SKM-1 treated with dmso at 0.1 percent for 144 hours (cell line): Measurements from ENCODE around the gene STRBP.
"Not testable (repeated sequence)": the region's sequence is repeated elsewhere in the genome, so short reads cannot be mapped to it uniquely, and the experiment has no call there.

Source experiments
- DNase-seq: peaks from one replicate; lab custom pipeline; 2025; ENCODE audit not compliant: unreplicated experiment; lab: John Stamatoyannopoulos, UW

The STRBP gene

DNA sequence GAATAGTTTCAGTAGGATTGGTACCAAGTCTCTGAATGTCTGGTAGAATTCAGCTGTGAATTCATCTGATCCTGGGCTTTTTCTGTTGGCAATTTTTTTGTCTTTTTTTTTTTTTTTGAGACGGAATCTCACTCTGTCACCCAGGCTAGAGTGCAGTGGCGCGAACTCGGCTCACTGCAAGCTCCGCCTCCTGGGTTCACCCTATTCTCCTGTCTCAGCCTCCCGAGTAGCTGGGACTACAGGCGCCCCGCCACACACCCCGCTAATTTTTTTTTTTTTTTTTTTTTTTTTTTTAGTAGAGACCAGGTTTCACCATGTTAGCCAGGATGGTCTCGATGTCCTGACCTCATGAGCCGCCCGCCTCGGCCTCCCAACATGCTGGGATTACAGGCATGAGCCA is 67.9 kb downstream of the STRBP start:
- DNase-seq = not testable (repeated sequence)

DNA sequence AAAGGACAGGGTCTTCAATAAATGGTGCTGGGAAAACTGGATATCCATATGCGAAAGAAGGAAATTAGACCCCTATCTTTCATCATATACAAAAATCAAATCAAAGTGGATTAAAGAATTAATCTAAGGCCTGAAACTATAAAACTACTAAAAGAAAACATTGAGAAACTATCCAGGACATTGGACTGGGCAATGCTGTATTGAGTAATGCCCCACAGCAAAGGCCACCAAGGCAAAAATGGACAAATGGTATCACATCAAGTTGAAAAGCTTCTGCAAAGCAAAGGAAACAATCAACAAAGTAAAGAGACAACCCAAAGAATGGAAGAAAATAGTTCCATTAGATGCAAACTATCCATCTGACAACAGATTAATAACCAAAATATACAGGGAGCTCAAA is 72.3 kb downstream of the STRBP start:
- no peak for DNase-seq

DNA sequence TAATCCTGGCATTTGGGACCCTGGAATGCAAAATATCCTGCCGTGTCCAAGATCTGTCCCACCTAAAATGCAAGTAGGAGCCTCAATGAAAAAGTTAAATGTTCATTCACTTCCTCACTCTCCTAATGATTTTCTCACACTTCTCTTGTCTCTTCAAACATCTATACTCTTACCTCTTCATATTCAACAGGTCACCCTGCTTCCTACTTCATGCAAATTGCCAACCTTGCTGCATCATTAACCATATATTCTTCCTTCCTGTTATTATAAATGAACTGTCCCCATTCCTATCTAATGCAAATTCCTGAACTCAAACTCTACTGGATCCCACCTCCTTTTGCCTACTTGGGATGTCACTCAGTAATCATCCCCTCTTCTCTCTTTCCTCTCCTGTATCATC is 74.4 kb downstream of the STRBP start:
- DNase-seq = no peak

DNA sequence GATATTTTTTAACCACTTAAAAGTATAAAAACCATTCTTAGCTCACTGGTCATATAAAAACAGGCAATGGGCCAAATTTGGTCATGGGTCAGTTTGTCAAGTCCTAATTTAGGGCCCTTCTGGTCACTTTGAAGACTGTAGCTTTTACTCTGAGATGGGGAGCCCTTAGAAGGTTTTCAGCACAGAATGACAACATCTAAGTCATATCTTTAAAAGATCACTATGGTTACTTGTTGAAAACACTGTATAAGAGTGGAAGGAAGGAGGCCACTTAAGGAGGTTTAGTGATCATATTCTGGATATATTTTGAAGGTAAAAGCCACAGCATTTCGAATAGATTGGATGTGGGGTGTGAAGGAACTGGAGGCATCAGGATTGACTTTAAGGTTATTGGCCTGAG is 76.7 kb downstream of the STRBP start:
- no peak for DNase-seq

DNA sequence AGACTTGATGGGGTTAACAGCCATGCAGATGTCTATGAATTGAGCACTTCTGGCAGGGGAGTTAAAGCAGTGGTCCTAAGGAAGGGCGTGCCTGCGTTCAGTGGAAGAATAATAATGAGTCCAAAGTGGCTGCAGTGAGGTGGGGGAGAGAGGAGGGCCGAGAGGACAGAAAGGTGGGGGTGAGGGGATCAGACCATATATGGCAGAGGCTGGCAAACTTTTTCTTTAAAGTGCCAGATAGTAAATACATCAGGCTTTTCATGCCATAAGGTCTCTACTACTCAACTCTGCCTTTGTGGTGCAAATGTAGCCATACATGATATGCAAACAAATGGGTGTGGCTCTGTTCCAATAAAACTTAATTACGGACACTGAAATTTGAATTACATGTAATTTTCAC is 77.1 kb downstream of the STRBP start:
- DNase-seq = no peak

DNA sequence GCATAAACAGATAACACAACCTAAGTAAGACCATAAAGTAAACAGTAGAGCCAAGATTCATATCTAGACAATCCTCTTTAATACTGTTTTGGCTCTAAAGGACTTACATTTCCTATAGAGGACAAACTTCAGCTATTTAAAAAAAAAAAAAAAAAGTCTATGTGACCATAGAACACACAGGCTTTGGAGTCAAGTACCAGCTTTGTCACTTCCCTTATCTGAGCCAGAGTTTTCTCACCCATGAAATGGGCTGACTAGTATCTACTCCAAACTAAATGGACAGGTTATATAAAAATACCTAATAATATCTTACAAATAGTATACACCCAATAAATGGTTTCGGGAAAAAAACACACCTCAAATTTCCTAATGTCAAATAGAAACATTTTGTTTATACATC is 81.3 kb downstream of the STRBP start:
- DNase-seq = no peak

DNA sequence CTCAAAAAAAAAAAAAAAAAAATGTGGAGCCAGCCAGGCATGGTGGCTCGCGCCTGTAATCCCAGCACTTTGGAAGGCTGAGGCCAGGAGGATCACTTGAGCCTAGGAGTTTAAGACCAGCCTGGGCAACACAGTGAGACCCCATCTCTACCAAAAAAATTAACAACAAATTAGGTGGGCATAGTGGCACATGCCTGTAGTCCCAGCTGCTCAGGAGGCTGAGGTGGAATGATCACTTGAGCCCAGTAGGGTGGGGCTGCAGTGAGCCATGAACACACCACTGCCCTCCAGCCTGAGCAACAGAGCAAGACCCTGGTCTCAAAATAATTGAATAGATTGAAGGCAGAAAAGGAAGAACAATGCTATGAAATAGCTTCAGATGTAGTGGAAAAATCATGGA is 82.4 kb downstream of the STRBP start:
- DNase-seq = not testable (repeated sequence)

DNA sequence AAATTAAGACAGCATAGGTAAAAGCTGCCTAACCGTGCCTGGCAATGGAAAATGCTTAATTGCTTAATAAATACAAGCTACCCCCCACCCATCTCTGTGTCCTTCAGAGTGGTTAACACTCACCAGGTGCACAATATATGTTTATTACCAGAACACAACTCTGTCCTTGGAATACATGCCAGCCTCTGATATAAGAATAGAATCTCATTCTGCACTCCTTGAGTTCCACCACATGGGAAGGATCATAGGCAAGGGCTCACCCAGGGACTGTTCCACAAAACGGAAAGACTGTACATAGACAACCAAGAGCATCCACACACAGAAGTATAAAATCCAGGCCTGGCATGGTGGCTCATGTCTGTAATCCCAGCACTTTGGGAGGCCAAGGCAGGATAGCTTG is 91.4 kb downstream of the STRBP start:
- DNase-seq = no peak

DNA sequence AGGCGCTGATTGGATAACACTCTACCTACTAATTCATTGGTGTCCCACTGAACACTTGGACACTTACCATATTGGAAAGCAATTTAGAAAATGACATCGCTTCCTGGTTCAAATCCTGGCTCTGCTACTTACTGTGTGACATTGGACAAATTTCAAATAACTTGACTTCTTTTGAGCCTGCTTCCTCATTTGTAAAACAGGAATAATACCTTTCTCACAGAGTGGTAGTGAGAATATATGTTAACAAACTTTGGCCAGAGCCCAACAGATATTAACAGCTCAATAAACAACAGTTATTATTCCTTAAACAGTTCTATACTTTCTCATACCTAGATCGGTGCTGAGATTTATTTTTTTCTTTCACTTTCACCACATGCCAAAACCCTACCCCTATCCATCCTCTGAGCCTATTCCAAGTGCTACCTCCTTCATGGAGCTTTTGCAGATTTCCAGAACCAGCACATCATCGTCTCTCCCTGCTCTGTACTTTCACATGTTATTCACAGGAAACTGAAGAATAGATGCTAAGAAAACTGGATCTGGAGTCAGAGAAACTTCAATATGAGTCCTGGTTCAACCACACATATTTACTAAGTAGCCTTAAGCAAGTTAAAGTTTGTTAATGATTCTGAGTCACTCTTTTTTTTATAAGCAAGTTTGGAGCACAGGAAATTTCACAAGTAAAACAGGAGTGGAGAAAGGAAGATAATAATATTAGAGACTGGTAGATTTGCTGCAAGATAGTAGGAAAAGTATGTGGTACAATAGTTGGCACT is 92.3 kb downstream of the STRBP start:
- no peak for DNase-seq

DNA sequence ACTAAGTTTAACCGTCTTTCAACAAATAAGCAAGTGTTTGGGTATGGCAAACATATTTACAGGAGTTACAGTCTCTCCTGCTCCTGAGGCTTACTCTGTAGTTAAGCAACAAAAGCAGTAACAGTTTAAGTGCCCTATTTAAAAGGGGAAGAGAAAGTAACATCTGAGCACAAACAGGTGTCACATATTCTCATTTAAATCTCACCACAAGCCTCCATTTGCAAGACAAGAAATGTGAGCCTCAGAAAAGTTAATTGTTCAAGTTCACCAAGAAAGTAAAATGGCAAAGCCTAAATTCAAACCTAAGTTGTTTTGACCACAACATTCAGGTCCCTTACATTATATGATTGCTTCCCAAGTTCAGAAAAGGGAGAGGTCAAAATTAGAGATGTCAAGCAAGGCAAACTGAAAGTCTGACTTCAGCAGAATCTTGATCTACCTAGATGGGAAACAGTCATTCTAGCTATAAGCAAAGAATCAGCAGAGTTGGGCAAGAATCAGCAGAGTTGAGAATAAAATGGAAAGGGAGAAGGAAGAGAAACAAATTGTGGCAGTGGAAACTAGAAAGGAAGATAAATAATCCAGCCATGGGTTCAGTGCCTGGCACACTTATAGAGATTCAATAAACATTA is 93.4 kb downstream of the STRBP start:
- DNase-seq = peak; percentile 10

DNA sequence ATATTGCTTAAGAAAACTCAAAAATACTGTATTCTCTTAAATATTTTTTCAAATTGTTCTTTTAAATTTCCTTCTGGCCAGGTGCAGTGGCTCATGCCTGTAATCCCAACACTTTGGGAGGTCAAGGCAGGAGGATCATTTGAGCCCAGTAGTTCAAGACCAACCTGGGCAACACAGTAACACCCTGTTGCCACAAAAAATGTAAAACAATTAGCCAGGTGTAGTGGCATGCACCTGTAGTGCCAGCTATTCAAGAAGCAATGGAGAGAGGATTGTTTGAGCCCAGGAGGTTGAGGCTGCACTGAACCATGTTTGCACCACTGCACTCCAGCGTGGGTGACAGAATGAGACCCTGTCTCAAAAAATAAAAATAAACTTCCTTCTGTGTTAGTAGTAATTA is 94.3 kb downstream of the STRBP start:
- no peak for DNase-seq

DNA sequence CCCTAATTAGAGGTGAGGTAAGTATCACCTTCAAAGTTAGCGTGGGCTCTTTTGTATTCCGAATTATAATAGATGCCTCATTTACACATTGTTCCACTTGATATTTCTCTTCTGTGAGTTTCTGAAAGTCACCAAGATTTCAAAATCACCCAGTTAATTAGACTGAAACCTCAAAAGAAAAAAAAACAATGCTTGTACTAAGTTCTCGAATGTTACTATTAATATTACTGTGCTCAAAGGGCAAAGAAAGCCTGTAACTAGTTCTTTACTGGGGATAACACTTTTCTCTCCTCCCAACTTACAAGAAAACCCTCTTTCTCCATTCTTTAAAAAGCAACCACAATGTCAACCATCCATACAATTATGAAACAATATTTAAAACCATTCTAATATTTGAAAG is 98.5 kb downstream of the STRBP start:
- DNase-seq = no peak

DNA sequence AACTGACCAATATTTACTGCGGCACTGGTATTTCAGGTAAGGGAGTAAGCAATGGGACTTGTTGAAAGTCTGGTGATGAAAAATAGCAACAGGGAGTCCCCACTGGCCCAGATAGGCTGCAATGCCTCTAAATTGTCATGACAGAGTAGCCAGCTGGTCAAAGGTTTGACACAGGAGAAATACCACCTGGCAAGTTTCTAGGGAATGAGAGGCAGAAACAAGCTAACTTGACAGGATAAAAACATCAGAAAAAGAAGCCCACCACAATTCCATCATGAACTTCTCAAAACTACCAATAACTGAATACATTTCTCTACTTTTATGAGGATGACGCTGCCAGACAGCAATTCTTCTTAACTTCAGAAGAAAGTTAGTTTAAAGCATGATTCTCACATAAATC is 99.8 kb downstream of the STRBP start:
- no peak for DNase-seq

DNA sequence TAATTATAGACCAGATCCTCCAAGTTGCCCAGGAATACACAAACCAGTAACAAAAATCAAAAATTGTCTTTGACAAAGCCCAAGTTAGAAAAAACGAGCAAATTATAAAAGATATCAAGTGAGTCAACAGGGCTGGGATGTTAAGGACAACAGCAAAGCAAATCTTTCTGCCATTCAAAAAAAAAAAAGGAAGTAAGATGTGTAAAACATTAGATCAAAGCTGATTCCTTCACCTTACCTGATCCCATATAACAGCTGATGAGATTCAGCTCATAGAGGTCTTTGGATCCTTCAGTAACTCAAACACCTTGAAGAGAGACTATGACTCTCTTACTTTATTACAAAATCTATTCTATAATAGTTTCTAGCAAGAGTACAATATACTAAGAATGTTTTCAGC is 100.9 kb downstream of the STRBP start:
- DNase-seq = no peak

DNA sequence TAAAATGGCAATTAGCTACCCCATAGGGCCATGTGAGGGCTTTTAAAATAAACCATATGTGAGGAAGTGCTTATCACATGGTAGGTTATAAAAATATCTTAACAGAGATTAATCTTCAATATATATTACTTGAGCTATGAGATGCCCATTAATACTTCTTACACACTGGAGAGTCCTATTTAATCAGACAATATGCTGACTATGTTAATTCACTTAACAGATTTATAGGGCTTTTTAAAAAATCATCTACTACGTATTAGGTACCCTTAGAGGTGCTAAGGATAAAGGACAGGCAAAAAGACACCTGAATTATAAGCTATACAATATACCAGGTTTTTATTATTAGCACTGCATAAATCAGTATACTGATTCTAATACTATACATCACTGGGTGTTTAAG is 102.6 kb downstream of the STRBP start:
- no peak for DNase-seq

DNA sequence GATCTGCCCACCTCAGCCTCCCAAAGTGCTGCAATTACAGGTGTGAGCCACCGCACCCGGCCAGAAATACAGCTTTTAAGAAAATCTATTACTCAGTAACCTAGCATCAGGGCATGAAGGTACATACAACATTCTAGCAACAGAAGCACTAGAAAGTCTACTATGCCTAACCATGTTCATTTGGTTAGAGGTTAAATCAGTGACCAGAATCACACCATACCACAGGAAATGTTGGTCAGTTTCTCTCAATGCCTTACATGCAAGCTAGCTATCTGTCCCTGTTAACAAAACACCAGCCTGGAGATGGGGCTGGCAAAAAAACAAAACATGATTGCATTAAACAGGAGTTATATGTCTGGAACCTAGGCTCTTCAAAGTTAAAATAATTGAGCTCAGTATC is 104.1 kb downstream of the STRBP start:
- DNase-seq = no peak

DNA sequence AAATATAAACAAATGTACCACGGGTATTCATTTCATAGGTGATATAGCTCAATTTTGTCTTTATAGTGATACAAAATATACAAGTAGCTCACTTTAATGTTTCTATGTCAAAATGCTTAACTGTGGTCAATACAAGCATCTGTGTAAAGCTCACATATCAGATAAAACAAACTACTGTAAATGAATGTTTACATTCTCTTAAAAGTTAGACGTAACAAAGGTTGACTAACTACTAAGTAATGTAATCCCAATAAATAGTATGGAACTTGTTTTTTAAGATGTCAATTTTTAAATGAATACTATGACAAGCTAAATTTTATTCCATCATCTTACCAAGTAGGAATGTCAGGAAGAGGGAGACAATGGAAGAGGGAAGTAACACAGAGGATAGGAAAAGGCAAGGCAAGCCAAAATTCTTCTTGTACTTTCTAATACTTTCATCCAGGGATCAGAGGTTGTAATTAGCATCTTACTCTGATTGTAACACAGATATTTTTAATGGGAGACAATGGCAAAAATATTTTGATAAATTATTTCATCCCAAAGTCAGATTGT is 105.5 kb downstream of the STRBP start:
- no peak for DNase-seq

DNA sequence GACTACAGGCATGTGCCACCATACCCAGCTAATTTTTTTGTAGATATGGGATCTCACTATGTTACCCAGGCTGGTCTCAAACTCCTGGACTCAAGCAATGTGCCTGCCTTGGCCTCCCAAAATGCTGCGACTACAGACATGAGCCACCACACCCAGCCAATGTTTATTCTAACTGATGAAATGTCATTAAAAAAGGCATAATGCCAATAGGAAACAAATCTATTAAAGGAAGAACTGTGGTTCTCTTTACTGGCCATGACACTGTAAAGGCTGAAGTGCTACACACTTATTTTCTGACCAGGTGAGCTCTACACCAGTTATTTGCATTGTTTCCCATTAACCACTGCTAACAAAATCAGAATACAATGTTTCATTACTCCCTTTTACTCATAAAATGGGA is 106.0 kb downstream of the STRBP start:
- DNase-seq = no peak

DNA sequence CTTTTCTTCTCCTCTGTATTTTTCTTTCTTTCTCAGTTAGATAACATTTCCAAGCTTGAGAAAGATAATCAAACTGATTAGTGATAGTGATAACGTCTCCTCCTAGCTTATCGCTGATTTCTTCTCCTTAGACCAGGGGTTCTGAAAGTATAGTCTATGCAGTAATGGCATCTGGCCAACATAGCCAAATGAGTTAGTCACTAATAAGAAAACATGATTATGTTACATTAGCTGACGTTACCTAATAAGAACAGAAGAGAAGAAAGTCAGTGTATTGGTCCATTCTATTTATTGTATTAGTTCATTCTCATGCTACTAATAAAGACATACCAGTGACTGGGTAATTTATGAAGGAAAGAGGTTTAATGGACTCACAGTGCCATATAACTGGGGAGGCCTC is 111.2 kb downstream of the STRBP start:
- no peak for DNase-seq

DNA sequence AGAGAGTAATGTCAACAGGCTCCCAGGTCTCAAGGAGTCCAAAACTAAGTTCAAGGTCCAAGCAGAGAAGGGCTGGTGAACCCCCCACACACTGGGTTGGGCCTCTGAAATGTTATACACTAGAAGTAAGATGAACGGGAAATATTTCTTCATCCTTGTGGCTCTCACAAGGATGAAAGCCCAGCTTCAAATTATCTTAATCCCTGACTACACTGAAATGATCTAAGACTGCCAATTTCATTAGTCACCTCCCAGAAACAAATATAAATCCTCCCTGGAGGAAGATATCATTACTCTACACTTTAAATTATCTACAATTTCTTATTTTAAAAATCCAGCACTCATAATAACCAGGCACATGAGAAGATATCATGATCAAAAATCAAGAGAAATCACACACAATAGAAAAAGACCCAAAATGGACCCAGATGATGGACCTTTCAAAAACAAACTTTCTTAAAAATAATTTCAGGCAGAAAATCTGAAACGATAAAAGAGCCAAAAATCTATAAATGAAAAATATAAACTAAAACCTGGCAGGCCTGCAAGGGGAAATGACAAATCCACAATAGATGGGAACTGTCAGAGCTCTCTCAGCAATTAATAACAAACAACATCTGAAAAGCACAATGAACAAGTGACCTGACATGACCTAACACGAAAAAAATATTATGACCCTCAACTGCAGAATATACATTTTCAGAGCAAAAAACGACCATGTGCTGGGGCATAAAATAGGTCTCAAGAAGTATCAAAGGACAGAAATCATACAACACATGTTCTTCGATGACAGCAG is 117.5 kb downstream of the STRBP start:
- no peak for DNase-seq

DNA sequence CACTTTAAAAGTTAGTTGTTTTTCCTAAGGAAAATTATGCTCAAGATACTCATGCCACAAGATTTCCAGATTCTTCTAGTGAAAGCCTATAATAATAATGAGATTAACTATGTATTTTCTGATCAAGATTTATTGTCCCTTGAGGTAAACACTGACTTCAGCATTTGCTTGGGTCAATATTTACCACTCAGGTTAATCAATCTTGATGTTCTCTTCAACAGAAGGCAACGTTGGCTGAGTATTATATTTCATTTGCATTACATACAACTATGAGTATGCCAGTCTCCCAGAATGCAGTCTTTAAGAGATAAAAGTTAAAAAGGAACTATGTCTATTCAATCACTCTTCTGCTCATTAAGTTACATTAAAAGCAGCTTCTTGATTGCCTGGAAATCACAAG is 119.3 kb downstream of the STRBP start:
- no peak for DNase-seq

DNA sequence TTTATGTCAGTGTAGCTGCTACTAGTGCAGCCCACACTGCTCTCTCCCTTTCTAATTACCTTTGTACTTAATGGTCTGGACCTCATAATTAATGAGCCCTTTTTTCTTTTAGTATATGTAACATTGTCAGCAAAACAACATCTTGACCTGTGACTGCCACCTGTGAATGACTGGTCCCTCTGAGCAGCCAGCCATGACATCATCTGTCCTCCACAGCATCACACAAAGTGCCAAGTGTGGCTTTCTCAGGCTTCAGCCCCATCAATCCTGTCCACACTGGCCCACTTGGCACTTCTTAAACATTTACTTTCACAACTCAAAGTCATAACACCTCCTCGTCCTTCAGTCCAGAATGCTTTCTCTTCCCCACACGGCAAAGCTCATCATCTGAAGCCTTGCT is 130.2 kb downstream of the STRBP start:
- no peak for DNase-seq
